ENCODE data around the gene HOXC9.

Gene HOXC9

GRCh38 chr12:53985994-53986685, 13.8 kb upstream of the HOXC9 start:
- no peak overlapping the region for H3K27ac ChIP-seq (ENCODE audit: low read length)
- H3K36me3 ChIP-seq (ENCODE audit: control insufficient read depth in 1 of 2, insufficient read depth in 2 of 2, low read length in 2 of 2): no peaks in the 10 kb centered on the region
- H3K4me1 ChIP-seq (ENCODE audit: control insufficient read depth in 1 of 2, insufficient read depth in 2 of 2, low read length in 2 of 2): peaks cover 0 to 30% of the 10 kb centered on the region in 2 donors
- H3K9me3 ChIP-seq (ENCODE audit: control insufficient read depth in 1 of 2, low read length in 2 of 2): peaks cover 0 to 4% of the 10 kb centered on the region in 2 donors
- peak overlapping the region in 1 of 2 donors; percentile 47 for H3K4me3 ChIP-seq (ENCODE audit: low read depth in 1 of 2, low read length in 2 of 2)
- peaks cover 93% of the 10 kb centered on the region for H3K27me3 ChIP-seq (ENCODE audit: low read depth, low read length)

- no peak overlapping the region for H3K4me3 ChIP-seq (ENCODE audit: low read depth in 1 of 2, low read length in 2 of 2)
- H3K36me3 ChIP-seq (ENCODE audit: control insufficient read depth in 1 of 2, insufficient read depth in 2 of 2, low read length in 2 of 2): no peaks in the 10 kb centered on the region
- peaks cover 0 to 30% of the 10 kb centered on the region in 2 donors for H3K4me1 ChIP-seq (ENCODE audit: control insufficient read depth in 1 of 2, insufficient read depth in 2 of 2, low read length in 2 of 2)
- peaks cover 0 to 4% of the 10 kb centered on the region in 2 donors for H3K9me3 ChIP-seq (ENCODE audit: control insufficient read depth in 1 of 2, low read length in 2 of 2)
- peaks cover 95% of the 10 kb centered on the region for H3K27me3 ChIP-seq (ENCODE audit: low read depth, low read length)
- no peak overlapping the region for H3K27ac ChIP-seq (ENCODE audit: low read length)
Observed at GRCh38 chr12:53986686-53987483, 13.1 kb upstream of the HOXC9 start.

GRCh38 chr12:53987787-53988230, 12.2 kb upstream of the HOXC9 start:
- Histone ChIP-seq H3K27ac (ENCODE audit: low read length) (no peak overlapping the region), H3K36me3 (ENCODE audit: control insufficient read depth in 1 of 2, insufficient read depth in 2 of 2, low read length in 2 of 2) (no peaks in the 10 kb centered on the region), H3K4me1 (ENCODE audit: control insufficient read depth in 1 of 2, insufficient read depth in 2 of 2, low read length in 2 of 2) (peaks cover 0 to 27% of the 10 kb centered on the region in 2 donors), H3K4me3 (ENCODE audit: low read depth in 1 of 2, low read length in 2 of 2) (no peak overlapping the region), H3K9me3 (ENCODE audit: control insufficient read depth in 1 of 2, low read length in 2 of 2) (peaks cover 0 to 4% of the 10 kb centered on the region in 2 donors), H3K27me3 (ENCODE audit: low read depth, low read length) (peaks cover 93% of the 10 kb centered on the region)

- no peaks in the 10 kb centered on the region for H3K9me3 ChIP-seq (ENCODE audit: control insufficient read depth in 1 of 2, low read length in 2 of 2)
- peaks cover 0 to 18% of the 10 kb centered on the region in 2 donors for H3K4me1 ChIP-seq (ENCODE audit: control insufficient read depth in 1 of 2, insufficient read depth in 2 of 2, low read length in 2 of 2)
- peaks cover 93% of the 10 kb centered on the region for H3K27me3 ChIP-seq (ENCODE audit: low read depth, low read length)
- H3K27ac ChIP-seq (ENCODE audit: low read length): no peak overlapping the region
- H3K36me3 ChIP-seq (ENCODE audit: control insufficient read depth in 1 of 2, insufficient read depth in 2 of 2, low read length in 2 of 2): no peaks in the 10 kb centered on the region
- no peak overlapping the region for H3K4me3 ChIP-seq (ENCODE audit: low read depth in 1 of 2, low read length in 2 of 2)
Observed at GRCh38 chr12:53988541-53989226, 11.3 kb upstream of the HOXC9 start.

- Histone ChIP-seq H3K4me3 (ENCODE audit: low read depth in 1 of 2, low read length in 2 of 2) (no peak overlapping the region), H3K27me3 (ENCODE audit: low read depth, low read length) (peaks cover 95% of the 10 kb centered on the region), H3K4me1 (ENCODE audit: control insufficient read depth in 1 of 2, insufficient read depth in 2 of 2, low read length in 2 of 2) (peaks cover 0 to 24% of the 10 kb centered on the region in 2 donors), H3K27ac (ENCODE audit: low read length) (no peak overlapping the region), H3K36me3 (ENCODE audit: control insufficient read depth in 1 of 2, insufficient read depth in 2 of 2, low read length in 2 of 2) (no peaks in the 10 kb centered on the region), H3K9me3 (ENCODE audit: control insufficient read depth in 1 of 2, low read length in 2 of 2) (no peaks in the 10 kb centered on the region)
Observed at GRCh38 chr12:53989227-53990113, 10.5 kb upstream of the HOXC9 start.

- no peaks in the 10 kb centered on the region for H3K36me3 ChIP-seq (ENCODE audit: control insufficient read depth in 1 of 2, insufficient read depth in 2 of 2, low read length in 2 of 2)
- H3K27ac ChIP-seq (ENCODE audit: low read length): no peak overlapping the region
- H3K9me3 ChIP-seq (ENCODE audit: control insufficient read depth in 1 of 2, low read length in 2 of 2): no peaks in the 10 kb centered on the region
- H3K4me1 ChIP-seq (ENCODE audit: control insufficient read depth in 1 of 2, insufficient read depth in 2 of 2, low read length in 2 of 2): peaks cover 0 to 27% of the 10 kb centered on the region in 2 donors
- no peak overlapping the region for H3K4me3 ChIP-seq (ENCODE audit: low read depth in 1 of 2, low read length in 2 of 2)
- peaks cover 98% of the 10 kb centered on the region for H3K27me3 ChIP-seq (ENCODE audit: low read depth, low read length)
Observed at GRCh38 chr12:53990311-53991076, 9.5 kb upstream of the HOXC9 start.

- H3K9me3 ChIP-seq (ENCODE audit: control insufficient read depth in 1 of 2, low read length in 2 of 2): no peaks in the 10 kb centered on the region
- H3K27ac ChIP-seq (ENCODE audit: low read length): no peak overlapping the region
- H3K36me3 ChIP-seq (ENCODE audit: control insufficient read depth in 1 of 2, insufficient read depth in 2 of 2, low read length in 2 of 2): no peaks in the 10 kb centered on the region
- H3K4me1 ChIP-seq (ENCODE audit: control insufficient read depth in 1 of 2, insufficient read depth in 2 of 2, low read length in 2 of 2): peaks cover 0 to 25% of the 10 kb centered on the region in 2 donors
- H3K27me3 ChIP-seq (ENCODE audit: low read depth, low read length): peaks cover 98% of the 10 kb centered on the region
- H3K4me3 ChIP-seq (ENCODE audit: low read depth in 1 of 2, low read length in 2 of 2): no peak overlapping the region
Observed at GRCh38 chr12:53991077-53991460, 8.9 kb upstream of the HOXC9 start.

GRCh38 chr12:53992377-53992889, 7.5 kb upstream of the HOXC9 start:
- peaks cover 97% of the 10 kb centered on the region for H3K27me3 ChIP-seq (ENCODE audit: low read depth, low read length)
- H3K9me3 ChIP-seq (ENCODE audit: control insufficient read depth in 1 of 2, low read length in 2 of 2): no peaks in the 10 kb centered on the region
- no peak overlapping the region for H3K4me3 ChIP-seq (ENCODE audit: low read depth in 1 of 2, low read length in 2 of 2)
- H3K27ac ChIP-seq (ENCODE audit: low read length): no peak overlapping the region
- no peaks in the 10 kb centered on the region for H3K36me3 ChIP-seq (ENCODE audit: control insufficient read depth in 1 of 2, insufficient read depth in 2 of 2, low read length in 2 of 2)
- H3K4me1 ChIP-seq (ENCODE audit: control insufficient read depth in 1 of 2, insufficient read depth in 2 of 2, low read length in 2 of 2): peaks cover 0 to 26% of the 10 kb centered on the region in 2 donors

- no peak overlapping the region for H3K27ac ChIP-seq (ENCODE audit: low read length)
- no peaks in the 10 kb centered on the region for H3K9me3 ChIP-seq (ENCODE audit: control insufficient read depth in 1 of 2, low read length in 2 of 2)
- H3K36me3 ChIP-seq (ENCODE audit: control insufficient read depth in 1 of 2, insufficient read depth in 2 of 2, low read length in 2 of 2): no peaks in the 10 kb centered on the region
- H3K4me1 ChIP-seq (ENCODE audit: control insufficient read depth in 1 of 2, insufficient read depth in 2 of 2, low read length in 2 of 2): peaks cover 0 to 26% of the 10 kb centered on the region in 2 donors
- H3K27me3 ChIP-seq (ENCODE audit: low read depth, low read length): peaks cover 97% of the 10 kb centered on the region
- no peak overlapping the region for H3K4me3 ChIP-seq (ENCODE audit: low read depth in 1 of 2, low read length in 2 of 2)
Observed at GRCh38 chr12:53993162-53994008, 6.6 kb upstream of the HOXC9 start.
